Neural progenitor cell (in vitro differentiated cells): ENCODE results near the gene SMYD3. TPM values are rescaled to one million over a fixed set of nuclear protein-coding genes. Genes with fewer than 3 reads are reported as not detected.

ENCODE experiments used
- DNase-seq: peaks from one replicate; pipeline ENCODE4 v3.0.0-alpha.2; 2016; ENCODE audit warnings: low spot score
- H2AFZ ChIP-seq: fragments of 200-600 bp; sonication (generic); replicated peaks from 2 replicates; pipeline ENCODE4 v1.6.1; 2016; ENCODE audit warnings: antibody characterized with exemption
- H3F3A ChIP-seq: fragments of 200-600 bp; sonication (generic); 2 replicates; pipeline ENCODE4 v1.6.1; 2016; ENCODE audit warnings: antibody characterized with exemption, low read depth
- H3K27ac ChIP-seq: fragments of 200-600 bp; sonication (generic); 2 replicates; pipeline ENCODE4 v1.5.1; 2016; ENCODE audit warnings: mild to moderate bottlenecking
- H3K27me3 ChIP-seq: fragments of 200-600 bp; sonication (generic); 2 replicates; pipeline ENCODE4 v1.6.1; 2016; ENCODE audit warnings: mild to moderate bottlenecking, moderate library complexity
- H3K36me3 ChIP-seq: fragments of 200-600 bp; sonication (generic); 2 replicates; pipeline ENCODE4 v1.5.1; 2016
- H3K4me1 ChIP-seq: fragments of 200-600 bp; sonication (generic); 2 replicates; pipeline ENCODE4 v1.6.1; 2016; ENCODE audit warnings: mixed run types
- H3K4me2 ChIP-seq: fragments of 200-600 bp; sonication (generic); 2 replicates; pipeline ENCODE4 v1.6.1; 2016
- H3K4me3 ChIP-seq: fragments of 200-600 bp; sonication (generic); 2 replicates; pipeline ENCODE4 v1.5.1; 2016
- H3K79me2 ChIP-seq: fragments of 200-600 bp; sonication (generic); 2 replicates; pipeline ENCODE4 v1.6.1; 2016; ENCODE audit warnings: low read depth
- H3K9ac ChIP-seq: fragments of 200-600 bp; sonication (generic); 2 replicates; pipeline ENCODE4 v1.6.1; 2016
- H3K9me3 ChIP-seq: fragments of 200-600 bp; sonication (generic); 2 replicates; pipeline ENCODE4 v1.5.1; 2016; ENCODE audit warnings: low read depth
- H4K20me1 ChIP-seq: fragments of 200-600 bp; sonication (generic); 2 replicates; pipeline ENCODE4 v1.6.1; 2016; ENCODE audit warnings: low read depth
- H3K27ac Mint-ChIP-seq: 3 replicates; pipeline ENCODE4 v1.8.0; 2021; ENCODE audit warnings: mixed read lengths
- H3K27me3 Mint-ChIP-seq: 2 replicates; pipeline ENCODE4 v1.8.0; 2022; ENCODE audit warnings: low read depth, mild to moderate bottlenecking, inconsistent platforms, moderate library complexity, mixed read lengths; ENCODE audit not compliant: insufficient read depth
- H3K36me3 Mint-ChIP-seq: 3 replicates; pipeline ENCODE4 v1.8.0; 2021; ENCODE audit warnings: mixed read lengths
- H3K4me1 Mint-ChIP-seq: 3 replicates; pipeline ENCODE4 v1.8.0; 2021; ENCODE audit warnings: mixed read lengths
- H3K4me3 Mint-ChIP-seq: 3 replicates; pipeline ENCODE4 v1.8.0; 2021; ENCODE audit warnings: mild to moderate bottlenecking, moderate library complexity, mixed read lengths
- H3K9me3 Mint-ChIP-seq: 3 replicates; pipeline ENCODE4 v1.8.0; 2020; ENCODE audit warnings: mixed read lengths
- EZH2 ChIP-seq: fragments of 200-600 bp; sonication (generic); IDR thresholded peaks from 2 replicates; pipeline ENCODE4 v1.6.1; 2017; ENCODE audit warnings: antibody characterized with exemption, mild to moderate bottlenecking, moderate library complexity
- EZH2phosphoT487 ChIP-seq: fragments of 200-600 bp; sonication (generic); IDR thresholded peaks from 2 replicates; pipeline ENCODE4 v1.6.1; 2017; ENCODE audit warnings: antibody characterized with exemption
- total RNA-seq: library from RNA; depleted of rRNA; stranded (reverse); fragments of >200 nt; gene quantifications from 2 replicates; pipeline ENCODE4 v1.2.3, GENCODE V29; 2015; ENCODE audit warnings: low replicate concordance
- TF ChIP-seq, protein P1 (sequence below): fragments of 200-600 bp; sonication (generic); IDR thresholded peaks from 2 replicates; pipeline ENCODE4 v1.5.1; 2017; ENCODE audit warnings: antibody characterized with exemption, mild to moderate bottlenecking

SMYD3 gene
- total RNA-seq, 1 donor from 2014 or later = 43.2 TPM

DNA sequence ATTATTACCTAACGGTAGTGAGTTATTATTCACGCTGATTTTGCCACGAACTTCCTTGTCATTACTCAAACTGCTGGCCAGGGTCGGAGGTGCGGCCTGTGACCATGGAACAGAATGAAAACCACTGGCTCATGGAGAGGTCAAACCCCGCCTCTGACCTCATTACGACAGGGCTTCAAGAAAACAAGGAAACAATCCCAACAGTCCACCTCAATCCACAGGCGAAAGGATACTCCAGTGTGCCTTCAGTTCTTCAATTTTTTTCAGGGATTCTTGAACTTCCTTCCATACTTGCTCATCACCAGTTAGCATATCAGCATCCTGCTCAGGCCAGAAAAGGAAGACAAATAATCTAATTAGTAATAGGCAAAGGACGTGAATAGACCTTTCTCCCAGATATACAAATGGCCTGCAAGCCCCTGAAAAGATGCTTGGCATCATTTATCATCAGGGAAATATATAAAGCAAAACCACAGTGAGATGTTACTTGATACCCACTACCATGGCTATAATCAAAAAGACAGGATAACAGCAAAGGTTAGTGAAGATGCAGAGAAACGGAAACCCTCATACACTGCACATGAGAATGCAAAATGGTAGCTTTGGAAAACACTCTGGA is 643.4 kb downstream of the SMYD3 start:
- H3K9me3 Mint-ChIP-seq = no peaks in the 10 kb centered on the region
- no peak for DNase-seq
- H3K36me3 ChIP-seq = no peaks in the 10 kb centered on the region
- no peak overlapping the region for H2AFZ ChIP-seq
- H3K4me3 Mint-ChIP-seq = no peak overlapping the region
- no peaks in the 10 kb centered on the region for H4K20me1 ChIP-seq
- no peaks in the 10 kb centered on the region for H3K4me1 ChIP-seq
- TF ChIP-seq EZH2 (no peak), EZH2phosphoT487 (no peak)
- TF ChIP-seq, protein P1, sequence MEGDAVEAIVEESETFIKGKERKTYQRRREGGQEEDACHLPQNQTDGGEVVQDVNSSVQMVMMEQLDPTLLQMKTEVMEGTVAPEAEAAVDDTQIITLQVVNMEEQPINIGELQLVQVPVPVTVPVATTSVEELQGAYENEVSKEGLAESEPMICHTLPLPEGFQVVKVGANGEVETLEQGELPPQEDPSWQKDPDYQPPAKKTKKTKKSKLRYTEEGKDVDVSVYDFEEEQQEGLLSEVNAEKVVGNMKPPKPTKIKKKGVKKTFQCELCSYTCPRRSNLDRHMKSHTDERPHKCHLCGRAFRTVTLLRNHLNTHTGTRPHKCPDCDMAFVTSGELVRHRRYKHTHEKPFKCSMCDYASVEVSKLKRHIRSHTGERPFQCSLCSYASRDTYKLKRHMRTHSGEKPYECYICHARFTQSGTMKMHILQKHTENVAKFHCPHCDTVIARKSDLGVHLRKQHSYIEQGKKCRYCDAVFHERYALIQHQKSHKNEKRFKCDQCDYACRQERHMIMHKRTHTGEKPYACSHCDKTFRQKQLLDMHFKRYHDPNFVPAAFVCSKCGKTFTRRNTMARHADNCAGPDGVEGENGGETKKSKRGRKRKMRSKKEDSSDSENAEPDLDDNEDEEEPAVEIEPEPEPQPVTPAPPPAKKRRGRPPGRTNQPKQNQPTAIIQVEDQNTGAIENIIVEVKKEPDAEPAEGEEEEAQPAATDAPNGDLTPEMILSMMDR = no peak
- no peak overlapping the region for H3K4me2 ChIP-seq
- H3K27ac ChIP-seq = no peak overlapping the region
- H3K27me3 Mint-ChIP-seq = no peaks in the 10 kb centered on the region
- H3K36me3 Mint-ChIP-seq = no peaks in the 10 kb centered on the region
- no peak overlapping the region for H3K9ac ChIP-seq
- H3K9me3 ChIP-seq = no peaks in the 10 kb centered on the region
- H3K4me3 ChIP-seq = no peak overlapping the region
- no peaks in the 10 kb centered on the region for H3K27me3 ChIP-seq
- H3K4me1 Mint-ChIP-seq = peaks cover 10% of the 10 kb centered on the region
- no peaks in the 10 kb centered on the region for H3K79me2 ChIP-seq
- H3K27ac Mint-ChIP-seq = no peak overlapping the region
- H3F3A ChIP-seq = no peaks in the 10 kb centered on the region

DNA sequence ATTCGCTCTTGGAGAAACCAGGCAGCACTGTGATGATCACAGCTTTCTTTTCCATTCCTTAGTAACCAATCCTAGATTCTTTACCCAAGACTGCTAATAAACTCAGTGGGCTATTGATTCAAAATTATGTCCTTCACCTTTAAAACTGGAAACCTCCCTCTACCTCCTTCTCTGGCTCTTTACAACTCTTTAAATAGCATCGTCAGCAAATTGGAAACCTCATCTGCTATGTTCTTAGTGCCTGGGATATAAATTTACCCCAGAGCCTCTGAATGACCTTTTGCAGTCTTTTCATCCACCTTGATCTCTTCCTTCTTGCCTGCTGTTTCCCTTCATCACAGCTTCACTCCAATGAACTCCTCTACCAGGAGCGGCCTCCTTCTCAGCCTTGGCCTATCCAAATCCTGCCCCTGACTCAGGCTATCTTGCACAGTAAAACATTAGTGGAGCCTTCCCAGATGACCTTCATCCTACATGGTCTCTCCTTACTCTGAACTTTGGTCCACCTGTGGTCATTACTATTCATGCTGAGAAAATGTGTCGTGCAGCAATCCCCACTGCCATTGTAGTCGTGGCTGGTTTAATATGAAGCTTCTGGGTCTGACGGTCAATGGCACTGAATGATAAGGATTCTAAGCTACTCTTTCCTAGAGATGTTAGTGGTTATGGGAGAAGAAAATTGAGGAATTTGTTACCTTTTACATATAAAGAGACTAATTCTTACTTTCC is 644.1 kb downstream of the SMYD3 start:
- Histone ChIP-seq H3K4me2 (no peak overlapping the region), H3K9ac (no peak overlapping the region), H3K27me3 (no peaks in the 10 kb centered on the region), H3K9me3 (no peaks in the 10 kb centered on the region), H3K4me1 (no peaks in the 10 kb centered on the region), H3K36me3 (no peaks in the 10 kb centered on the region), H4K20me1 (no peaks in the 10 kb centered on the region), H3K79me2 (no peaks in the 10 kb centered on the region), H3K4me3 (no peak overlapping the region), H3K27ac (no peak overlapping the region), H3F3A (no peaks in the 10 kb centered on the region), H2AFZ (no peak overlapping the region)
- Mint-ChIP-seq H3K36me3 (no peaks in the 10 kb centered on the region), H3K4me3 (no peak overlapping the region), H3K4me1 (peaks cover 10% of the 10 kb centered on the region), H3K27me3 (no peaks in the 10 kb centered on the region), H3K9me3 (no peaks in the 10 kb centered on the region), H3K27ac (no peak overlapping the region)
- no peak for DNase-seq
- TF ChIP-seq, protein P1 = no peak
- TF ChIP-seq EZH2 = no peak
- no peak for TF ChIP-seq EZH2phosphoT487

DNA sequence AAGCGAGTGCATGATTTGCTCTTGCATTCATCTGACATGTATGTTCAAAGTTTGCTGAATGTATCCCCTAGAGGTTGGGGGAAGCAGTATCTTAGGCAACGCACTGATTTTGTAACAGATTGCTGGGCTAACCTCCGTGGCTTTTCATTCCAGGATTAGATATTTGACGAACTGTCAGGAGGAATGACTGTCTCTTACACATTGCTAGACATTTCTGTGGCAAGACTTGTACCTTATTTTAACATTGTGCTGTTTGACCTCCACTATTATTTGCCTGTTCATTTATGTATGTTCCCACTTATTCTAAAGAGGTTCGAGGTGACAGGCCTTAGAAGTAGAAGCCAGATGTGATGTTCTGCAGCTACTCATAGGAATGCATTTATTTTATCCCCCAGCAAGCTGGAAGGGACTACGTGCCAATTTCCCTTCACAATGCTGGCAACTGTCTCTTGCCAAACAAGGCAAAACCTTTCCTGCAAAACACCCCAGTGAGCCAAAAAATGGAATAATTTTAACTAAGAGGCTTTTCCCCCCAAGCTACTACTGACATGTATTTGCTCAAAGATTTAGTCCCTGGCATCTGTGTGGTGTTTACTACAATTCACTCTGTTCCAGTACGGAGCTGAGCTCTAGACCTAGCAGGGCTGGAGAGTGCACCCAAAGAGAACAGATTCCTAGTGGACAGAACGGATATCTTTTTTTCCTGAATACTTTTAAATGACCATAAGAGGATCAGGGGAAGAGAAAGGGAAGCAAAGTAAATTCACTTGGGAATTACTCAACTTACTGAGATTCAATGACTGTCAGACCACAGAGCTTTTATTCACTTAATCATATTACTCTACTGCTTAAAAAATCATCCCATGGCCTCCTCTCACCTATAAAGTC is 646.2 kb downstream of the SMYD3 start:
- Histone ChIP-seq H3K27me3 (no peaks in the 10 kb centered on the region), H2AFZ (no peak overlapping the region), H3K79me2 (no peaks in the 10 kb centered on the region), H3F3A (no peaks in the 10 kb centered on the region), H3K9ac (no peak overlapping the region), H3K36me3 (no peaks in the 10 kb centered on the region), H3K4me3 (no peak overlapping the region), H3K4me1 (no peaks in the 10 kb centered on the region), H3K4me2 (no peak overlapping the region), H3K27ac (no peak overlapping the region), H4K20me1 (no peaks in the 10 kb centered on the region), H3K9me3 (no peaks in the 10 kb centered on the region)
- H3K27me3 Mint-ChIP-seq = no peaks in the 10 kb centered on the region
- H3K27ac Mint-ChIP-seq = no peak overlapping the region
- TF ChIP-seq, protein P1 = no peak
- no peak for TF ChIP-seq EZH2phosphoT487
- no peak for TF ChIP-seq EZH2
- H3K9me3 Mint-ChIP-seq = no peaks in the 10 kb centered on the region
- peaks cover 10% of the 10 kb centered on the region for H3K4me1 Mint-ChIP-seq
- no peaks in the 10 kb centered on the region for H3K36me3 Mint-ChIP-seq
- no peak for DNase-seq
- no peak overlapping the region for H3K4me3 Mint-ChIP-seq
